Measurements from ENCODE around the gene ACSM4. TPM values are rescaled to one million over a fixed set of nuclear protein-coding genes. Genes with fewer than 3 reads are reported as not detected.
A peak's percentile ranks its signal among the peaks of the same experiment; 100 is the strongest.

Gene ACSM4
- total and polyA plus RNA-seq, 10 donors: not detected

DNA sequence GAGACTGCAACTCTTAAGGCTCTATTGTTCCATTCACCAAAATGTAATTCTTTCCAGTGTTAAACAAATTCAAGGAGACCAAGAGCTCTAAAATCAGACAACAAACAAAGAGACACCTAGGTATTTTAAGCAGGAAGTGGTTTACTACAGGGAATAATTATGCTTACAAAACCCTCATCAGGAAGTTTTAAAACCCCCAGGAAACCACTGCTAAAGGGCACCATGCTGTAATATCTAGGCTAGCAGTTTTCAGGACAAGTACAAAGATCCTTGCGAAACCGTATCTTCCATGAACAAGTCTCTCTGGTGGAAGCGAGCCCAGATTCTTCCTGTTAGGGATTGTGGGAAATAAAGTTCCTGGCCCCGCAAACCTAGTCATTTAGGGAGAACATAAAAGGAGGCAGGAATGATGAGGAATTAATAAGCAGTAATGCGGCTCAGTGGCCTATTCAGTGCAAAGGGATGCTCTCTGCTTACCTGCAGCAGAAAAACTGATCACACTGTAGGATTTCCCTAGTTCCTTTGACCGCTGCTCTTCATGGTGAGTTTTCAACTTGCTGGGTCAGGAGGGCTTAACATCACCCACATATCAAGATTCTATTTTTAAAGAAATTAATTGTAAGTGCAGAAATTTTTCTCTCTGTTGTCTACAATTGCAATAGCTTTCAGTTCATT is 42.8 kb downstream of the ACSM4 start:
- TF ChIP-seq POLR2AphosphoS5 (IDR thresholded peaks at IDR 0.05) (no peak), POLR2A (IDR thresholded peaks at IDR 0.05) (no peak)
- TF ChIP-seq, protein P1, sequence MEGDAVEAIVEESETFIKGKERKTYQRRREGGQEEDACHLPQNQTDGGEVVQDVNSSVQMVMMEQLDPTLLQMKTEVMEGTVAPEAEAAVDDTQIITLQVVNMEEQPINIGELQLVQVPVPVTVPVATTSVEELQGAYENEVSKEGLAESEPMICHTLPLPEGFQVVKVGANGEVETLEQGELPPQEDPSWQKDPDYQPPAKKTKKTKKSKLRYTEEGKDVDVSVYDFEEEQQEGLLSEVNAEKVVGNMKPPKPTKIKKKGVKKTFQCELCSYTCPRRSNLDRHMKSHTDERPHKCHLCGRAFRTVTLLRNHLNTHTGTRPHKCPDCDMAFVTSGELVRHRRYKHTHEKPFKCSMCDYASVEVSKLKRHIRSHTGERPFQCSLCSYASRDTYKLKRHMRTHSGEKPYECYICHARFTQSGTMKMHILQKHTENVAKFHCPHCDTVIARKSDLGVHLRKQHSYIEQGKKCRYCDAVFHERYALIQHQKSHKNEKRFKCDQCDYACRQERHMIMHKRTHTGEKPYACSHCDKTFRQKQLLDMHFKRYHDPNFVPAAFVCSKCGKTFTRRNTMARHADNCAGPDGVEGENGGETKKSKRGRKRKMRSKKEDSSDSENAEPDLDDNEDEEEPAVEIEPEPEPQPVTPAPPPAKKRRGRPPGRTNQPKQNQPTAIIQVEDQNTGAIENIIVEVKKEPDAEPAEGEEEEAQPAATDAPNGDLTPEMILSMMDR (IDR thresholded peaks at IDR 0.05 in 8 of 11, conservative IDR thresholded peaks at IDR 0.05 in 3 of 11): no peak
- 54 to 75% (median 59%) methylated on average over 6 of the region's 6 CpGs for WGBS, 5 donors
- intact Hi-C loops (cut with DNase I; ENCODE audit: low total_unique reads): no loop called here

DNA sequence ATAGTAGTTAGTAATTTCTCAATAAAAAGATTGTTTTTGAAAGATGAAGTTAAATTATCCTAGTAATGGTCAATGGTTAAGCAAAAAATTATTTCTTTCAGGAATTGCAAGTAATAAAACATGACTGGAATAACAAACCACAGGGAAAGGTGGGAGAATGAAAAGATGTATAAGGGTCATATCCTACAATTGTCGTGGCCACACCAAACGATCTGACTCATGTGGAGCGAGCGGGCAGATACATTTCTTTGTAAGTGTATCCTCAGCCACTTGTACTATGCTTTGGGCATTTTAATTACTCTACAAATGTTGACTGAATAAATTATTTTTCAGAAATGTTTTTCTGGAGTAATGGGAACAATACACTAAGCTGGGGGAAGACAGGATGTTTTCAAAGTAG is 45.5 kb downstream of the ACSM4 start:
- H3K27ac ChIP-seq: no peak overlapping the region
- H3K4me1 ChIP-seq: peaks cover 0 to 28% (median 13%) of the 10 kb centered on the region in 6 donors
- H3K4me3 ChIP-seq: no peak overlapping the region
- TF ChIP-seq POLR2A (IDR thresholded peaks at IDR 0.05) (no peak), POLR2AphosphoS5 (IDR thresholded peaks at IDR 0.05) (no peak)
- TF ChIP-seq, protein P1 (IDR thresholded peaks at IDR 0.05 in 8 of 11, conservative IDR thresholded peaks at IDR 0.05 in 3 of 11): no peak
- intact Hi-C loops (cut with DNase I; ENCODE audit: low total_unique reads): no loop called here
- H3K36me3 ChIP-seq: no peaks in the 10 kb centered on the region
- no peaks in the 10 kb centered on the region for H3K27me3 ChIP-seq (replicated peaks in 1 of 7)
- WGBS, 5 donors: 62 to 79% (median 78%) methylated on average over 4 of the region's 4 CpGs
- DNase-seq: no peak
- H3K9me3 ChIP-seq: peaks cover 0 to 16% (median 13%) of the 10 kb centered on the region in 8 donors

More for the DNA sequence above, 42.8 kb downstream of the ACSM4 start:
- H3K36me3 ChIP-seq: no peaks in the 10 kb centered on the region
- no peaks in the 10 kb centered on the region for H3K27me3 ChIP-seq (replicated peaks in 1 of 7)
- peaks cover 0 to 28% (median 13%) of the 10 kb centered on the region in 6 donors for H3K4me1 ChIP-seq
- no peak overlapping the region for H3K4me3 ChIP-seq
- H3K9me3 ChIP-seq: peaks cover 0 to 27% (median 17%) of the 10 kb centered on the region in 8 donors
- peak overlapping the region in 2 of 8 donors; percentile 33 to 64 for H3K27ac ChIP-seq
- DNase-seq: no peak

DNA sequence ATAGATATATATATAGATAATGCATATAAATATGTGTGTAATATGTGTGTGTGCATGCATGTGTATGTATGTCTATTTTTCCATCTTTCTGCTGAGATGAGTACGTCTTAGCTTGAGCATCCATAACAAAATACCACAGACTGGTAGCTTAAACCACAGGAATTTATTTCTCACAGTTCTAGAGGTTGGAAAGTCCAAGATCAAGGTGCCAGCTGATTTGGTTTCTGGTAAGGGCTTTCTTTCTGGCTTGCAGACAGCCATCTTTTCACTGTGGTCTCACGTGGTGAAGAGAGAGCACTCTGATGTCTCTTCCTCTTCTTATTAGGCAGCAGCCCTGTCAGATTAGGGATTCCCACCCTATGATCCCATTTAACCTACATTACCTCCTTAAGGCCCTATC is 47.3 kb downstream of the ACSM4 start:
- intact Hi-C loops (cut with DNase I; ENCODE audit: low total_unique reads): no loop called here
- peaks cover 0 to 13% (median 7%) of the 10 kb centered on the region in 6 donors for H3K4me1 ChIP-seq
- H3K27me3 ChIP-seq (replicated peaks in 1 of 7): no peaks in the 10 kb centered on the region
- no peaks in the 10 kb centered on the region for H3K9me3 ChIP-seq
- no peak overlapping the region for H3K4me3 ChIP-seq
- H3K36me3 ChIP-seq: no peaks in the 10 kb centered on the region
- DNase-seq: no peak
- H3K27ac ChIP-seq: peak overlapping the region in 1 of 8 donors; percentile 19
- TF ChIP-seq, protein P1 (IDR thresholded peaks at IDR 0.05 in 8 of 11, conservative IDR thresholded peaks at IDR 0.05 in 3 of 11): no peak
- TF ChIP-seq POLR2A (IDR thresholded peaks at IDR 0.05): no peak
- TF ChIP-seq POLR2AphosphoS5 (IDR thresholded peaks at IDR 0.05): no peak
- WGBS, 5 donors: 52 to 74% (median 56%) methylated on average over 2 of the region's 2 CpGs

DNA sequence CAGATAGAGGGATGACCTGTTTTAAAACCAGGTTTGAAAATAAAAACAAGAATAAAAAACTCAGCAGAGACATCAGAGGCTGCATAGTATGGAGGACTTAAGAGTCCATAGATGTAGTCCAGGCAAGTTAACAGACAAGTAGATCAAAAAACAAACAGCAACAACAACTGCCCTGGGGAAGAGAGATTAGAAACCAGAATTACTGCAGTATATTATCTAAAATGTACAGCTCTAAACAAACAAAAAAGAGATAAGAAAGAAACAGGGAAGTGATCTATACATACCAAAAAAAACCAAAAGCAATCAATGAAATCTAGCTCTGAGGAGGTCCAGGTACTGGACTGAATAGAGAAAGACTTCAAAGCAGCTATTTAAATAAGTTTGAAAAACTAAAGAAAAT is 48.8 kb downstream of the ACSM4 start:
- Histone ChIP-seq H3K27me3 (replicated peaks in 1 of 7) (peaks cover 0 to 7% (median 0%) of the 10 kb centered on the region in 7 donors), H3K4me3 (no peak overlapping the region), H3K9me3 (no peaks in the 10 kb centered on the region), H3K27ac (peak overlapping the region in 2 of 8 donors; percentile 24 to 27), H3K4me1 (no peaks in the 10 kb centered on the region), H3K36me3 (no peaks in the 10 kb centered on the region)
- TF ChIP-seq POLR2A (IDR thresholded peaks at IDR 0.05): no peak
- no peak for TF ChIP-seq POLR2AphosphoS5 (IDR thresholded peaks at IDR 0.05)
- TF ChIP-seq, protein P1 (IDR thresholded peaks at IDR 0.05 in 8 of 11, conservative IDR thresholded peaks at IDR 0.05 in 3 of 11): no peak
- intact Hi-C loops (cut with DNase I; ENCODE audit: low total_unique reads): no loop called here
- no peak for DNase-seq

All from spleen (tissue), 11 donors.